Stimulated activated CD8-positive, alpha-beta memory T cell treated with anti-CD3 and anti-CD28 coated beads, Interleukin-15, amount 100 ng/mL, for 4 hours (primary cell): ENCODE measurements around the gene ATAD5.
"Not testable (repeated sequence)": the region's sequence is repeated elsewhere in the genome, so short reads cannot be mapped to it uniquely, and the experiment has no call there.

Source experiments
- DNase-seq, 2 donors: peaks; one replicate each; pipeline ENCODE4 v3.0.0-alpha.2; 2020; ENCODE audit warnings: low read depth in 2 of 2

The ATAD5 gene, protein sequence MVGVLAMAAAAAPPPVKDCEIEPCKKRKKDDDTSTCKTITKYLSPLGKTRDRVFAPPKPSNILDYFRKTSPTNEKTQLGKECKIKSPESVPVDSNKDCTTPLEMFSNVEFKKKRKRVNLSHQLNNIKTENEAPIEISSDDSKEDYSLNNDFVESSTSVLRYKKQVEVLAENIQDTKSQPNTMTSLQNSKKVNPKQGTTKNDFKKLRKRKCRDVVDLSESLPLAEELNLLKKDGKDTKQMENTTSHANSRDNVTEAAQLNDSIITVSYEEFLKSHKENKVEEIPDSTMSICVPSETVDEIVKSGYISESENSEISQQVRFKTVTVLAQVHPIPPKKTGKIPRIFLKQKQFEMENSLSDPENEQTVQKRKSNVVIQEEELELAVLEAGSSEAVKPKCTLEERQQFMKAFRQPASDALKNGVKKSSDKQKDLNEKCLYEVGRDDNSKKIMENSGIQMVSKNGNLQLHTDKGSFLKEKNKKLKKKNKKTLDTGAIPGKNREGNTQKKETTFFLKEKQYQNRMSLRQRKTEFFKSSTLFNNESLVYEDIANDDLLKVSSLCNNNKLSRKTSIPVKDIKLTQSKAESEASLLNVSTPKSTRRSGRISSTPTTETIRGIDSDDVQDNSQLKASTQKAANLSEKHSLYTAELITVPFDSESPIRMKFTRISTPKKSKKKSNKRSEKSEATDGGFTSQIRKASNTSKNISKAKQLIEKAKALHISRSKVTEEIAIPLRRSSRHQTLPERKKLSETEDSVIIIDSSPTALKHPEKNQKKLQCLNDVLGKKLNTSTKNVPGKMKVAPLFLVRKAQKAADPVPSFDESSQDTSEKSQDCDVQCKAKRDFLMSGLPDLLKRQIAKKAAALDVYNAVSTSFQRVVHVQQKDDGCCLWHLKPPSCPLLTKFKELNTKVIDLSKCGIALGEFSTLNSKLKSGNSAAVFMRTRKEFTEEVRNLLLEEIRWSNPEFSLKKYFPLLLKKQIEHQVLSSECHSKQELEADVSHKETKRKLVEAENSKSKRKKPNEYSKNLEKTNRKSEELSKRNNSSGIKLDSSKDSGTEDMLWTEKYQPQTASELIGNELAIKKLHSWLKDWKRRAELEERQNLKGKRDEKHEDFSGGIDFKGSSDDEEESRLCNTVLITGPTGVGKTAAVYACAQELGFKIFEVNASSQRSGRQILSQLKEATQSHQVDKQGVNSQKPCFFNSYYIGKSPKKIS (N-terminal part only)

DNA sequence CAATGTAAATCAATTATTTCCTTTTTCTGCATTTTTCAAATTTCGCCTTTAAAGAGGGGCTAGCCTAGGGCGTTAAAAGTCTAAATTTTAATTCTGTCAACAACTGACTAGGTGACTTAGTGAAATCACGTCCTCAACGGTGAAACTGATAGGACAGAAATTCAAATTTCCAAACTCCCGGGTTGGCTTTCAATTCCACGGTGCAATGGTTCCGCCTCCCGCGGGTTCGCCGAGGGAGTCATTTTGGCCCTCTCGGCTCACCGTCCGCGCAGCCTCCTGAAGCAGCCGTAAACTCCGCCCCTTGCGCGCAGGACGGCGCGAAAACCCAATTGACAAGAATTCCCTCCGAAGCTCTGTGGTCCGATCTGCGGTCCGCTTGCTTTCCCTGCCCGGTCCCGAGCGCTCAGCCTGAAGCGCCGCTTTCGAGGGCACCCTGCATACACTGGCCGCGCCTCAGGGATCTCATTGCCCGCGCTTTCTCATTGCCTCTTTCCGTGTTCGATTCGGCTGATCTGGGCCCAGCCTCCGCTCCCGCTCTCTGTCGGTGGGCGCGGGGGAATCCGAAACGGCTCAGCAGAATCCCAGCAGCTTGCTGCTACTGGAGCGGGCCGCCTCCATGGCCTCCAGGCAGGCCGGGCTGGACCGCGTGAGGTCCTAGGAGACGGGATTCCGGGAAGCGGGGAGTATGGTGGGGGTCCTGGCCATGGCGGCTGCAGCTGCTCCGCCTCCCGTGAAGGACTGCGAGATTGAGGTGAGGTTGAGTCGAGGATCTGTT is at the start of gene ATAD5:
TSS of gene ATAD5 (plus strand) at position 304 of the 775 bp plus-strand sequence. CDS start at position 686, 382 bp downstream.
- DNase-seq = peak; percentile 75 to 77

DNA sequence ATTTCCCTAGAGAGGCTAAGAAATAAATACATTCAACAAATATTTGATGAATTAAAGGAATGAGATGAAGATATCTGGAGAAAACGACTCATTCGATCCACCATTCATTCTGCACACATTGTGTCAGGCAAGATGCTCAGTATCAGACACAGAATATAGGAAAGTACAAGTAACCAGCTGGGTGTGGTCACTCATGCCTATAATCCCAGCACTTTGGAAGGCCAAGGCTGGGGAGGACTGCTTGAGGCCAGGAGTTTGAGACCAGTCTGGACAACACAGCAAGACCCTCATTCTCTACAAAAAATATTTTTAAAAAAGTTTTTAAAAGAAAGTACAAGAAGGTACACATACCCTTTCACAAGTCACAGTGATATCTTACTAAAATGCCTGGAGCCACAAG is 49.6 kb upstream of the ATAD5 start:
- DNase-seq = no peak

DNA sequence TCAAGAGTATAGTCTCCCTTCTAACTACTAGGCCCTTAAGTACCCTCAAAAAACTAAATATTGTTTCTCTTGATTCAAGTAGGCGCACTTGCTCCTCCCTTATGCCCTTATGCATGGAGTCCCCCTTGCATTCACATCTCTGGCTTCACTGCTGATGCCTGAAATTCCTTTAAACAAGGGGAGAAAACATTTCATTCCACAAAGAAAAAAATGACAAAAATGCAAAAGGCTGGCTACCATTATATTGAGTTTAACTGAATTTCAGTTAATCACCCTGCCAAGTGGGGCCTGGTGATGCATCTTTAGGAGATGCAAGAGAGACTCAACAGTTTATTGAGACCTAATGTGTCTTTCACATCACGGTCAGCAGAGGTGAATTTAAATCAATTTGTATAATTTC is 42.8 kb upstream of the ATAD5 start:
- no peak for DNase-seq

DNA sequence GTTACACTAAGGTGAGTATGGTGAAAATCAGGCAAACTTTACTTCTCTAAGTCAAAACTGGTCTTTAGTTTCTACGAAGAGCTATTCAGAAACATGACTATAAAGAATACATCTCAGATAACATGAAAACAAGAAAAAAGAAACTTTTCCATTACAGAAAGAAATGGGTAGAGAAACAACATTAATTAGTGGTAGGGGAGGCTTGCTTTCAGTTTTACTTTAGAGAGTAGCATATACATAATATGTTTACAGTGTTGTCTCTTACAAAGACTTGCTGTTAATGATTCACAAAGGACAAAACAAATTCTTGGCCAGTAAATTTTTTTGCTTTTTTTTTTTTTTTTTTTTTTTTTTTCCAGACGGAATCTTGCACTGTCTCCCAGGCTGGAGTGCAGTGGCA is 41.5 kb upstream of the ATAD5 start:
- no peak for DNase-seq

DNA sequence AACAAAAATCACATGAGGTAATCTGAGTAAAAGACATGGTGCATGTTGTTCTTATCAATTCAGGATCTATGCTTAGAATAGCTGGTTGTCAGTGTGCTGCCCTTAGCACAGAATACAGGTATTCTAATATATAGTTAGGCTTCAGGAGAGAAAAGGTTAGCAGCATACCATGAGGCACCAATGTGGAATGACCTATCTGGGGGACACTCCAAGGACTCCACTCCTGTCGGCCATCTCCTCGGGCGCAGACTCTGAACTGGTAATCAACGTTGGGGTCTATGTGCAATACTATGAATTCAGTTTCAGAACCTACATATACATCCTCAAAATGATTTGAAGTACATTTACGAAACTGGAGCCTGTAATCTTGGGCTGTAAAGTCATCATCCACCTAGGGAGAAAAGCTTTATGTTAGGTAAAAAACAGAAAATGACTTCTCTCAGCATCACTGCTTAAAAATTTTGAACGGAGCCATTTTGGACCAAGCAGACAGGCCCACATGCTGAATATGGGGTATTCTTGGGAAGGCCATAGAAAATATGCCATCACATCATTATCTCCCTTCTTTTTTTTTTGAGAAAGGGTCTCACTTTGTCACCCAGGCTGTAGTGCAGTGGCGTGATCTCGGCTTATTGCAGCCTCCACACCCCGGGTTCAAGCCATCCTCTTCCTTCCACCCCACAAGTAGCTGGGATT is 38.3 kb upstream of the ATAD5 start:
- no peak for DNase-seq

DNA sequence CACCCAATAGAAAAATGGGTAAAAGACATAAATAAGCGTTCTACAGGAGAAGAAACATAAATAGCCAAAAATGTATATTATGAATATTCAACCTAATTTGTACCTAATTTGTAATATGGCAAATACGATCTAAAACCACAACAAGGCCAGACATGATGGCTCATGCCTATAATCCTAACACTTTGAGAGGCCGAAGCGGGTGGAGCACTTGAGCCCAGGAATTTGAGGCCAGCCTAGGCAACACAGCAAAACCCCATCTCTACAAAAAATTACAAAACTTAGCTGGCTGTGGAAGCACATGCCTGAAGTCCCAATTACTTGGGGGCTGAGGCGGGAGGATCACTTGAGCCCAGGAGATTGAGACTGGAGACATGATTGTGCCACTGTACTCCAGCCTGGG is 37.4 kb upstream of the ATAD5 start:
- DNase-seq = no peak

DNA sequence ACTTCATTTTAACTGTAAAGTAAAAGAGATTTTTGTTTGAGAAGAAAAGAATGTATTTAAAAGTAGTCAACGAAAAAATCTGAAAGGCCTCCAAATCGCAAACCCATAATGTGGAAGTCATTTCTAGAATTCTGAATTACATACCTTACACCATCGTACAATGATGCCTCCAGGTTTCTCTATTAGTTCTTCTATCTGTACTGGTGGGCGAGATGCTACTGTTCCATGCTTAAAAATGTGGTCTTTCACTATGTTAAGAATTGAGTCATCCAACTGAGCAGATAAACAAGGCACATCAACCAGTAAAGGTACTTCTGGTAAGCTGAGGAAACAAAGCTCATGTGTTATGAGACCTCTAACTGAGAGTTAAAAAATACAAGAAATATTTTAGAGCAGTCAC is 35.8 kb upstream of the ATAD5 start:
- no peak for DNase-seq

DNA sequence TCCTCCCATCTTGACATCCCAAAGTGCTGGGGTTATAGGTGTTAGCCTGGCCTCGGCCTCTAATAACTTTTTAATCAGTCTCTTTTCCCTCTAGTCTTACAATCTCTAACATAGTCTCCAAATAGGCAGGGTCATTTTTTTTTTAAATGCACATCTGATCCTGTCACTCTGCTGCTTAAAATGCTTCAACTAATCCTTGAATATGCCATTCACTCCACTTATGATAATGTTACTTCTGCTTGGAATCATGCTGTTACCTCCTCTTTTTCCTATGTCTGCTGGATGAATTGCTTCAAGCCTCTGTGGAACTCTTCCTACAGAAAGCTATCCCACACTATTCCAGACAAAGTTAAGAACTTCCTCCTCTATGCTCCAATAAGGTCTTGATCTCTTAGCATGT is 30.1 kb upstream of the ATAD5 start:
- no peak for DNase-seq

DNA sequence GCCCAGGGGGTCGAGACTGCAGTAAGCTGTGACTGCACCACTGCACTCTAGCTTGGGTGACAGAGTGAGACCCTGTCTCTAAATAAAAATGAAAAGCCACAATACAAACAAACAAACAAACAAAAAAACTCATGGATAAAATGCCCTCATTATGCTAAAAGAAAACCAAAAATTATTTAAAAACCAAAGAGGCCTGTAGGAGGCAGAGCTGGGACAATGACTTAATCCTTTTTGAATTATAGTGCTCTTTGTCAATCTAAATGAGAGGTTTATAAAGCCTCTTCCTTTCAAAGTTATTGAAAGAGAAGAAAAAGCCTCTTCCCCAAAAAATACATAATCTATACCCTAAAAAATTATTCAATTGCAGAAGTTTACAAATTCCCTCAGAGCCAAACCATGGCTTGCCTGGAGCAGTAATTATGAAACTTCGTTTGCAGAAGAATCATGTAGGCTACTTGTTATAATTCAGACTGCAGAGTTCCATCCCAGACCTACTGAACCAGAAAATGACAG is 25.8 kb upstream of the ATAD5 start:
- DNase-seq = no peak

DNA sequence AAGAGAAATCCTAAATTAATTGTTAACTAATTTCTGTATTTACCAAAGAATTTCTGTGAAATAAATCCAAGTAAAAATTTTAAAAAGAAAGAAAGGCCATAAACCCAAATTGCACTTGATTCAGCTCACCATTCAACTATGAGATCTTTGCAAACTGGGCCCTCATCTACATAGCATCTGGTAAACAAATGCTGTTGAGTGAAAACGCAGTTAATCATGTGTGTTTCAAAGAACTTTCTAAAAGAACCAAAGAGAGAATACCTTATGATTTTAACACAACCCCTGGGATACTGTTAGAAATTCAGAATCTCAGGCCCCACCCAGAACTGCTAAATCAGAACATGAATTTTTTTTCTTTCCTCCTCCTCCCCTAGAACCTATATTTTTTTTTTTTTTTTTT is 23.9 kb upstream of the ATAD5 start:
- no peak for DNase-seq

DNA sequence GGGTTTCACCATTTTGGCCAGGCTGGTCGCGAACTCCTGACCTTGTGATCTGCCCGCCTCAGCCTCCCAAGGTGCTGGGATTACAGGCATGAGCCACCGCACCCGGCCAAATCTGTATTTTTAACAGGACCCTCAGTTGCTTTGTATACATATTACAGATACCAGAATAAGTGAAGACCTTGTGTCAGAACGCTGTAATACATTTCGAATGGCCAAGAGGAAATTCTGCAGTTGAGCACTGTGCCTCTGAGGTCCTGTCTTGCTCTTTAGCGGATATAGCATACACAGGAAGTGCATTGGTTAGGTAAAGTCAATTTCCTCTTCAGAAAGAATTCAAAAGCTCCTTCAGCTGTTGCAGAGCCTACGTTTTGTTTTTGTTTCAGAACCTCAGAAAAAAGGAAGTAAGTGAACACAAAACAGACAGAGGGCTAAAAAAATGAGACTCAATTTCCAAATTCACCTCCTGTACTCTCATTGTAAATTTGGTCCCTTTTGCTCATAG is 22.9 kb upstream of the ATAD5 start:
- no peak for DNase-seq

DNA sequence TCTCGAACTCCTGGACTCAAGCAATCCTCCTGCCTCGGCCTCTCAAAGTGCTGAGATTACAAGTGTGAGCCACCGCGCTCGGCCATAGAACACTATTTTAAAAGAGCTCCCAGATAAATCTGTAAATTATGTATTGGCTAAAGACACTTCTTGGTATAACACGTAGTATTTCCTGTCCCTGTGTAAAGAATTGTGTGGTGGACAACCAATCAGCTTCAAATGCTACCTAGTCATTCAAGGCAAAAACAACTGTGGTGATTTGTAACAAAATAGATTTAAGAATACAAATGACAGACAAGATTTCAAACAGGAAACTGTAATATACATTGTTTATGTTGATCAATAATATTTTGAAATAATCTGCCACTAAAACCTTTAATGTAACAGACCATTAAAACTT is 21.9 kb upstream of the ATAD5 start:
- DNase-seq = no peak

DNA sequence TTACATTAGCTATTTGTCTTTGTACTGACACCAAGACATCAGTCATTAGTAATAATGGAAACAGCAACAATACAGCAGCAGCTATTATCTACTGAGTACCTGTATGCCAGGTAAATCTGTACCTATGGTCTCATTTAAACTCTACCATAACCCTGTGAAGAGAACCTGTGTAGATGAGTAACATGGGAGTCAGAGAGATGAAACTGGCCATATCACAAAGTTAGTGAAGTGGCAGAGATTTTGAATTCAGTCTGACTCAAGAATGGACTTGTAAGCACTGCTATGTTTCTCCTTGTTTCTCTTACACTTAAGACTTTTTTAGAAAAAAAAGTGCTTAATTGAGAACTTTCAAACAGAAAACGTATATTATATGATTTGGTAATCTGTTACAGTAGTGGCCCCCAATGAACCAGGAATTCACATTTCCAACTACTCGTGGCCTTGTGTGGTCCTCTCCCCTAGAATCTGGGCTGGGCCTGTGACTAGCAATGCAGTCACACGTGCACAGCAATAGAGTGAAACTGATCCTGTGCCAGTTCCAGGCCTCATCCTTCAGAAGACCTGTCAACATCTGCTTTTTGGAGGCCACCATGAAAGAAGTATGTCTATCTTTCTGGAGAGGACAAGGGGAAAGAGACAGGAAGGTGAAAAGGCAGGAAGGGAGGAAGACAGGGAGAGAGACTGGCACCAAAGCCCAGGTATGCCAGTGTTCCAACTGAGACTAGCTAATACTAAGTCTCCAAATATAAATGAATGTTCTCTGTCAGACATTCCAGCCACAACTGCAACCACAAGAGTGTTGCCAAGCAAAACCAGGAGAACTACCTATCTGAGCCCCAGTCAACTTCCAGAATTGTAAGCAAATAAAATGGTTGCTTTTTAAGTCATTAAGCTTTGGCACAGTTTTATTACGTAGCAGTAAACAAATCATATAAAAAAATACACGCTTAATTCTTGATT is 19.3 kb upstream of the ATAD5 start:
- DNase-seq = no peak

DNA sequence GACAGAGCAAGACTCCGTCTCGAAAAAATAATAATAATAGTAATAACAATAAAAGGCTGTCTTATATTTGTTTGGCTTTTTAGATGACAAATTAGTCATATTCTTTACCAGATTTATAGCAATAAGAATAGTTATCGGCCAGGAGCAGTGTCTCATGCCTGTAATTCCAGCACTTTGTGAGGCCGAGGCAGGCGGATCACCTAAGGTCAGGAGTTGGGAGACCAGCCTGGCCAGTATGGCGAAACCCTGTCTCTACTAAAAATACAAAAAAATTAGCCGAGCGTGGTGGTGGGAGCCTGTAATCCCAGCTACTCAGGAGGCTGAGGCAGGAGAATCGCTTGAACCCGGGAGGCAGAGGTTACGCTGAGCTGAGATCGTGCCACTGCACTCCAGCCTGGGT is 17.5 kb upstream of the ATAD5 start:
- not testable (repeated sequence) for DNase-seq

DNA sequence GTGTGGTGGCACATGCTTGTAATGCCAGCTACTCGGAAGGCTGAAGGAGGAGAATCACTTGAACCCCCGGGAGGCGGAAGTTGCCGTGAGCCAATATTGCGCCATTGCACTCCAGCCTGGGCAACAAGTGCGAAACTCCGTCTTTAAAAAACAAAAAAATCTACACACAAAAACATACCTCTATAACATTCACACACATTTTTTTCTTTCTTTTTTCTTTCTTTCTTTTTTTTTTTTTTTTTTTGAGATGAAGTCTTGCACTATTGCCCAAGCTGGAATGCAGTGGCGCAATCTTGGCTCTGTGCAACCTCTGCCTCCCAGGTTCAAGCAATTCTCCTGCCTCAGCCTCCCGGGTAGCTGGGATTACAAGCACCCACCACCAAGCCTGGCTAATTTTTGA is 16.9 kb upstream of the ATAD5 start:
- not testable (repeated sequence) for DNase-seq

DNA sequence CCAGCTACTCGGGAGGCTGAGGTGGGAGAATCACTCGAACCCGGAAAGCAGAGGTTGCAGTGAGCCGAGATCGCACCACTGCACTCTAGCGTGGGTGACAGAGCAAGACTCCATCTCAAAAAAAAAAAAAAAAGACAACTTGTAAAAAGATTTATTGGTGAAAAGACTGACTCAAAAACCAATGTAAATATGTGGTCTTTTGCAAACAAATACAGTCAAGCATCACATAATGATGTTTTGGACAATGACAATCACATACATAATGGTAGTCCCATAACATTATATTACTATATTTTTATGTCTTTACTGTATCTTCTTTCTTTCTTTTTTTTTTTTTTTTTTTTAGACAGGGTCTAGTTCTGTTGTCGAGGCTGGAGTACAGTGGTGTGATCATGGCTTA is 15.6 kb upstream of the ATAD5 start:
- DNase-seq = no peak

DNA sequence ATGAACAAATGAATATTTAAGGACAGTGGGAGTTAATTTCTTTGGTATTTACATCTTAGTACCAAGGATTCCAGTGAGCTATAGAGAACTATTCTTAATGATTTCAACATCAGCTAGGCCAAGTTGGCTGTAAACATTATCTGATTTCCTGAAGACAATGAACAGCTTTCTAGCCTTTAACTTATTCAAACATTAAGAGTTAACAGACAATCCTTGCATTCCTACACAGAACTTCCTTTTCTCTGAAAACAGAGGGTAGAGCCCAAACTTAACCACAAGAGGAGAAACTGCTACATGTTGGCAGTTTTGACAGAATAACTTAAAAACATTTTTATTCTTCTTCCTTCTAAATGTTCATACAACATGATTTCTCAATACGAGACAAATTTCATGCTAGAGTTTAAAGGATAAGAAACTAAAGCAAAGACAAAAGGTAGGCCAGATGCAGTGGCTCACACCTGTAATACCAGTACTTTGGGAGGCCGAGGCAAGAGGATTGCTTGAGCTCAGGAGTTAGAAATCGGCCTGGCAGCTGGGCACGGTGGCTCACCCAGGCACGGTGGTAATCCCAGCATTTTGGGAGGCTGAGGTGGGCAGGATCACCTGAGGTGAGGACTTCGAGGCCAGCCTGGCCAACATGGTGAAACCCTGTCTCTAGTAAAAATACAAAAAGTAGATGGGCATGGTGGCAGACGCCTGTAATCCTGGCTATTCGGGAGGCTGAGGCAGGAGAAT is 11.6 kb upstream of the ATAD5 start:
- no peak for DNase-seq

DNA sequence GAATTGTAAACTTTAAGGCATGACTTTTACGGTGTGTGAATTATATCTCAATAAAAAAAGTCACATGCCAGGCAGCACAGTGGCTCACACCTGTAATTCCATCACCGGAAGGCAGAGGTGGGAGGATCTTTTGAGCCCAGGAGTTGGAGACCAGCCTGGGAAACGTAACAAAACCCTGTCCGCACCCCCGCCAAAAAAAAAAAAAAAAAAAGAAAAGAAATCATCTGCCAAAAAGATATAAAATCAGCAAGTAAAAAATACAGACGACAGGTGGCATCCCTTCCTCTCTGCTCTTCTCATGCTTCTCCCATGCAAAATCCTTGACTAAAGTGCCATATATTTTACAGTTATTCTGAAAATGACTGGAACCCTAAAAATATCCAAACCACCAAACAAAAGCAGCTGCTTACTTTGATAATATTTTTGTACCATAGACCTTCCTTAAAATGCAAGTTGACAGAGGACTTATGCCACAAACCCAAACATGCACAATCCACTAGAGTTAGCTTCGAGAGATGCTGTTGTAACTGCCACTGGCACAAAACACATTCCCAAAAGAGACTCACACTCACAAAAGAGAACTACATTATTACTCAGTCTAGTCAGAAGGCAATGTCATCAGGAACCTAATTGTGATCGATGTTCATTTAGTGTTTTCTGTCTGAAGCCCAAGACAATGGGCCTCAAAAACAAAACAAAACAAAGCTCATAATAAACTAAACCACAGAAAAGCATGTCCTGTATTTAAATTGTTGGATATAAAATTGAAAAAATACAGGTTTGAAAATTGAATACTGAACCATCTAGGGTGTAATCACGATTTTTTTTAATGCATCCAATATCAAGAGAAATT is 9.7 kb upstream of the ATAD5 start:
- DNase-seq = no peak
